Mammary microvascular endothelial cell (primary cell): Measurements from ENCODE around the gene ZNF138. TPM values are rescaled to one million over a fixed set of nuclear protein-coding genes. Genes with fewer than 3 reads are reported as not detected.

ENCODE experiments used
- total RNA-seq: library from RNA; depleted of rRNA; stranded (reverse); fragments of >200 nt; gene quantifications from 2 replicates; pipeline ENCODE4 v1.2.3, GENCODE V29; 2015

The ZNF138 gene
- total RNA-seq = 2.3 and 2.8 TPM in 2 replicates

GRCh38 chr7:64794171-64794844 is at the start of gene ZNF138:
ZNF138 (plus strand) TSS chr7:64794428; CDS start chr7:64794569, 141 bp downstream.

Other genes with a start within 250 kb of the ZNF138 start
- 3.7 and 6.1 TPM in 2 replicates for gene ZNF680, start 231.4 kb upstream of the ZNF138 start, total RNA-seq
- gene ZNF107, start 128.3 kb upstream of the ZNF138 start, total RNA-seq = 1.9 and 2.1 TPM in 2 replicates
- gene ZNF273, start 108.8 kb downstream of the ZNF138 start, total RNA-seq = 2.1 and 4.6 TPM in 2 replicates
- 5.0 and 5.9 TPM in 2 replicates for gene ZNF117, start 196.6 kb downstream of the ZNF138 start, total RNA-seq
- 18.7 TPM in 2 replicates for gene ERV3-1, start 212.3 kb downstream of the ZNF138 start, total RNA-seq